Measurements from ENCODE around the gene CABP4.
"Not testable (repeated sequence)": the region's sequence is repeated elsewhere in the genome, so short reads cannot be mapped to it uniquely, and the experiment has no call there.

The CABP4 gene

GRCh38 chr11:67453816-67454732 is 1.1 kb upstream of the CABP4 start:
- DNase-seq (ENCODE audit: low read depth in 3 of 3), result no peak

- DNase-seq (ENCODE audit: low read depth in 3 of 3), result no peak
These were observed 1.0 kb downstream of the CABP4 start for GRCh38 chr11:67456068-67456705.

DNA sequence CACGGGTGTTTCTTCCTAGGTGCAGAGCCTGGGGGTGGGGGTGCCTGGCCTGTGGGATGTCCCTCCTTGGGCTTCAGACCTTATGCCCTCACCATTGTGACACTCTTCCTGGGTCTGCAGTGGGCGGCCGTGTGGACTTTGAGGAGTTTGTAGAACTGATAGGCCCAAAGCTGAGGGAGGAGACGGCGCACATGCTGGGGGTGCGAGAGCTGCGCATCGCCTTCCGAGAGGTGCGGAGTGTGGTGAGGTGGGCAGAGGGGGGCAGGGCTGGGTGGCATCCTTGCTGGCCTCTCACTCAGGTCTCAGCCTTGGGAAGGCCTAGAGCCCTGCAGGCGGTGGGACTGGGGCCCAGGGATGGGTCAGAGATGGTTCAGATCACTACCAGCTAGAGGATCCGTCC is 2.3 kb downstream of the CABP4 start:
- DNase-seq (ENCODE audit: low read depth in 3 of 3), result no peak

- DNase-seq (ENCODE audit: low read depth in 3 of 3), result no peak
These were observed 3.1 kb downstream of the CABP4 start for GRCh38 chr11:67458266-67458665.

DNA sequence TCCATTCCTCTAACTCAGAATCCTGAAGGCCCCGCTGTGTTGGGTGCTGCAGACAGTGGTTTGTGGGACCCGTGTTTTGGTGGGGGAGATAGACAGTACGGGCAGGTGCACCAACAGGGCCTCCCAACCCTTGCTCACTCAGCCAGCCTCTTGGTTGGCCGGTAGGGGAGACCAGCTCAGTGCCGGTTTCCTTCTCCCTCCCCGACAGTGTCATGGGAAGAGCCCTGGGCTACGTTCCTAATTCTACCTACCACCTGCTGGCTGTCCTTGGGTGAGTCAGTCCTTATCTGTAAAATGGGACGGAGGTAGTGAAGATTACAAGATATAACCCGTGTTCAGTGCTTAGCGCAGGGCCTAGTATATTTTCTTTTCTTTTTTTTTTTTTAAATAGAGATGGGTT is 8.0 kb downstream of the CABP4 start:
- no peak for DNase-seq (ENCODE audit: low read depth in 3 of 3)

DNA sequence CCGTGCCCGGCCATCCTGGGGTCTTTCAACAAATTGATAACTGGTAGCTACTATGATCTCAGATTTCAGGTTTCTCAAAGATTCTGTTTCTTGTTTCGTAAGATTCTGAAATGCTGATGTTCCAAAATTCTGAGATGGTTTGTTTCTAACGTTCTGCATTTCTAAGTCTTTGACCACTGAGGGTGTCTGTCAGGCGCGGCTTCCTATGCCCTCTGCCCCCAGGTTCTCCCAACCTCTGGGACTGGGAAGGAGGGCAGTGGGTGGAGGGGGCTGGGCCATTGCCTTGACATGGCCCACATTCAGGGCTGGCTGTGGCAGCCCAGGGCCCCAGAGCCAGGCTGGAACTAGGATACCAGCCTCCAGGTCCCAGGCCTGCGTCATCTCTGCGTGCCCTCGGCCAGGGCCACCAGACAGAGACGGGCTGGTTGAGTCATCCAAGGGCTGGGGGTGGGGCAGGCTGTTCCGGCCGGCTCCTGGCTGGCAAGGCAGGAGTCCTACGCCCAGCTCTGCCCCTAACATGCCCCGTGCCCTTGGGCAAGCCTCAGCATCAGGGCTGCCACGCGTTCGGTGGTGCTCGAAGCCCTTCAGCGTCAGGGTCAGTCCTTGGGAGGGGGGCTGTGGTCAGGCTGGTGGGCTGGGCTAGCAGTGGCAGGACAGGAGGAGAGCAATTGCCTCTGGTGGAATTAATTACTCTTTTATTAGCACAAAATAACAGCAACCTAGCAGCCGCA is 8.7 kb downstream of the CABP4 start:
- DNase-seq (ENCODE audit: low read depth in 3 of 3), result no peak

GRCh38 chr11:67464411-67465188 is 9.4 kb downstream of the CABP4 start:
- peak; percentile 86 to 93 (median 90) for DNase-seq (ENCODE audit: low read depth in 3 of 3)

DNA sequence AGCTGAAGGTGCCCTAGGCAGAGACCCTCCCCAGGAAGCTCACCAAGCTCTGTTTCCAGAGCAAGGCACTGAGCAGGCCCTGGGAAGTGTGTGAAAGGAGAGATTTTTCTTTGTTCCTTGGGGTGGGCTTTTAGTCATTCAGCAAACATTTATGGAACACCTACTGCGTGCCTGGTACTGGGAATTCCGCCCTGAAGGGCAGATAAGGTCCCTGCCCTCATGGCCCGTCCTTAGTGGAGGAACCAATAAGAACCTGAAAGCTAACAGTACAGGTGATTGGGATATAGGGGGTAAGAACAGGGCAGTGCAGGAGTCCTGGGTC is 10.0 kb downstream of the CABP4 start:
- no peak for DNase-seq (ENCODE audit: low read depth in 3 of 3)

DNA sequence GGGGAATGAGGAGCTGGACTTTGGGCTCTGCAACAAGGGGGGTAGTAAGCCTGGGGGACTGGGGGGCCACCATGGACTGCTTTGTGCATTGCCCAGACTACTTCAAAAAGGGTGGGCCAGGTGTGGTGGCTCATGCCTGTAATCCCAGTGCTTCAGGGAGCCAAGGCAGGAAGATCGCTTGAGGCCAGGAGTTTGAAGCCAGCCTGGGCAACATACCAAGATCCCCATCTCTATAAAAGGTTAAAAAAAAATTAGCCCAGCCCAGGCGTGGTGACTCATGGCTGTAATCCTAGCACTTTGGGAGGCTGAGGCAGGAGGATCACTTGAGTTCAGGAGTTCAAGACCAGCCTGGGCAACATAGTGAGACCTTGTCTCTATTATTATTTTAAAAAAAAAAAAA is 10.4 kb downstream of the CABP4 start:
- DNase-seq (ENCODE audit: low read depth in 3 of 3), result not testable (repeated sequence)

DNA sequence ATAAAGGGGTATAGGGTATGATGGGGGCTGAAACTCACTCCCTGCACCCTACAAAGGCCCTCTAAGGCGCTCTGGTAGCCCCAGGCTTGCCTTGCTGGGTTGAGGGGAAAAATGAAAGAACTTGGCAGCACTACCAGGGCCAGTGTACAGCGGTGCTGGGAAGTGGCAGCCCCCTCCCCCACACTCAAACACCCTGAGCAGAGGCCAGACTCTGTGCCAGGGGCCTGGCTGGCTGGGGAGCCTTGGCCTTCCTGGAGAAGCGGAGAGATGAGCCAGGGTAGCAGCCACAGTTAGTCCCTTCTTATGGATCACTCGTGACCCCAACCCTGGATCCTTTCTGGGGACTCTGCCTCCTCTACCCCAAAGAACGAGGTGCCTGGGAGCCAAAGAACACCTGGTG is 11.2 kb downstream of the CABP4 start:
- no peak for DNase-seq (ENCODE audit: low read depth in 3 of 3)

DNA sequence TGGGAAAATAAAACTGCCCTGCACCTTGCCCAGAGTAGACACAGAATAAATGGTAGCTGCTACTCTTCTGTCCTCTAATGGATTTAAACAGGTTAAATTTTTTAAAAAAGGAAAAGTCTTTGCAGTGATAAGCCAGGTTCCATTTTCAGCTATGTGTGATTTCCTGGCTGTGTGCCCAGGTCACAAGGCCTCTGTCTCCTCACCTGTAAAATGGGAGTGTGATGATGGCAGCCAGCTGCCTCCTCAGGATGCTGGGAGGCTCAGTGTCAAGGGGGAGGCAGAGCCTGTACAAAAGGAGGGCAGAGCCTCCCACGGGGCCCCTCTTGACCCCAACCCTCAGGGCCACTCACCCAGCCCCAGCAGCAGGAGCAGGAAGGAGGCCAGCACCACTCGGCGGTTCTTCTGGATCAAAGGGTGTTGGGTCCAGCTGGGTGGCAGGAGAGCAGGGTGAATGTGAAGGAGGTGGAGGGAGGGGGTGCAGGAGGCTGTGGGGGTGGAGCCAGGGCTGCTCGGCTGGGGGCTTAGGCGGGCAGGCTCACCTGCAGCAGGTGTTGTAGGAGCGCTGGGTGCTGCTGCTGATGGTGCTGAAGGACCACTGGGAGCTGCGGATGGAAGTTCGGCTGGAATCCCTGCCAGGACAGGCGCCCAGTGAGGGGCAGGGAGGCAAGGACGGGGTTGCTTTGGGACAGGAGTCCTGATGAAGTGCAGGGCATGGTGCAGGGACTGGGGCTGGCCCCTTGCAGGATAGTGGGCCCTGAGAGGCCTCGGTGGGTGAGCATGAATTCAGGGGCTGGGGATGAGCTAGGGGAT is 12.0 kb downstream of the CABP4 start:
- no peak for DNase-seq (ENCODE audit: low read depth in 3 of 3)

DNA sequence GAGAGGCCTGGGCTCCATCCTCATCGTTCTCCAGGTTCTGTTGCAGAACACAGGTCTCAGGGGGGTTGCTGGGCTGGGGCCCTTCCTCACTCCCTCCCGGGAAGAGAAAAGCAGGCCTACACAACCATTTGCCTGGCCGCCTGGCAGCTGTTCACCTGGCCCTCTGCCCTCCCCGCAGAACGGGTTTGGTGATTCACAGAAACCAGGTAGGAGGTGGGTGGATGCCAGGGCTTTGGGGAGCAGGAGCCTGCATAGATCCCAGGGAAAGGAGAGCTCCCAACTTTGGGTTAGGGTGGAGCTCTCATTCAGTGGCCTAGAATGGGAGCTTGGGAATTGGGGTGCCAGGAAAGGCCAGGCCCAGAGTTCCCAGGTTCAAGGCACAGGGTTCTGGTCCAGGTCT is 12.9 kb downstream of the CABP4 start:
- DNase-seq (ENCODE audit: low read depth in 3 of 3), result no peak

DNA sequence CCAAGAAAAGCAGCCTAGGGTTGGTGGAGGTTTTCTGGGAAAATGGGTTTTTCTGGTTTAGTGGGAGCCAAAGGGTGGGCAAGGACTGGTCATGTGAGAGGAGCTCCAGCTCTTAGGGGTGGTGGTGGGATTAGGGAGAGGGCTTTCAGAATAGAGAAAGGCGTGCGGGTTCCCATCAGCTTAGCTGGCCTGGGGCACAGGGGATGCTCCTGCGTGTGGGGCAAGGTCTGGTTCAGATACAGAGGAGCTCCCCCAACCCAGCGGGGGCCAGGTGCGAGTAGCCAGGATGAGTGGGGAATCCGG is 13.3 kb downstream of the CABP4 start:
- no peak for DNase-seq (ENCODE audit: low read depth in 3 of 3)

DNA sequence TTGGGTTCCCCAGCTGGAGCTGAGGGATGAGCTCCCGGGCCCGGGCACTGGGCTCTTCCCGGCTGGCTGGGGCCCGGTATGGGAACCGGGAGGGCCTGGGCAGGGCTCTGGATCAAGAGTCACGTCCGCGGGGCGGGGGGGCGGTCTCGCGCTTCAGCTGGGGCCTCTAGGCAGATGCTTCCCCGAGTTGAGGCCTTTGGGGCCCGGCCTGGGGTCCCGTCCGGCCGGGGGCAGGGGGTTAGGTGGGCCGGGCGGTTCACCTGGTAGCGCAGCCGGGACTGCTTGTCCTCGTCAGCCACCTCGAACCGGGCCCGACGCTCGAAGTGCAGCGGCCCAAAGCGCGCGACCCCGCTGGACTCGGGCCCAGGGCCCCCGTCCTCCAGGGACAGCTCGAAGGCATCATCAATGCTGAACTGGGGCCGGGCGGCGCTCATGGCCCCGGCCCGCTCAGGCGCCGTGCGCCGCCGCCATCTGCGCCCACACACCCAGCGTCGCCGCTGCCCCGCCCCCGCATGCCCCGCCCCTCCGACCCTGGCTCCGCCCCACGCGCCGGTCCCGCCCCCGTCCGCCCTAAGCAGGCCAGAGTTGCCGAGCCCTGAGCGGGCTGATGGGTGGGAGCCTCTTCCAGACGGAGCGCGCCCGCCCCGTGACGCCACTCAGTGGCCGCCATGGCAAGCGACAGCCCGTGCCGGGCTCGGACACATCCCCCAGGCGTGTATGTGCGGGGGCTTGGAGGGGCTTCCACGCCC is 13.8 kb downstream of the CABP4 start, which contains the start of gene TMEM134:
TSS of gene TMEM134 (minus strand) at position 493 of the 749 bp plus-strand sequence. CDS start at position 434, 59 bp downstream.
- DNase-seq (ENCODE audit: low read depth in 3 of 3), result peak; percentile 89 to 93 (median 91)

DNA sequence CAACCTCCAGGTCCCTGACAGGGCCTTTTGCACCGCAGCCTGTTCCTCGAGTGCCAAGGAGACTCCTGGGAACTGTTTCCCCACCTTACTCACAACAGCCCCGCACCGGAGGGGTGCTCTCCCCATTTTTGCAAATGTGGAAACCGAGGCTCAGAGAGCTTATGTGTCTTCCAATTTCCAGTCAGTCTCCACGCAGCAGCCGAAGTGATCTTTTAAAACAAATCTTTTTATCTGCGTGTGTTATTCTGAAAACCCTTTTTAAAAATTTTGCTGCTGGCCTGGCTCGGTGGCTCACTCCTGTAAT is 14.3 kb downstream of the CABP4 start:
- DNase-seq (ENCODE audit: low read depth in 3 of 3), result no peak

DNA sequence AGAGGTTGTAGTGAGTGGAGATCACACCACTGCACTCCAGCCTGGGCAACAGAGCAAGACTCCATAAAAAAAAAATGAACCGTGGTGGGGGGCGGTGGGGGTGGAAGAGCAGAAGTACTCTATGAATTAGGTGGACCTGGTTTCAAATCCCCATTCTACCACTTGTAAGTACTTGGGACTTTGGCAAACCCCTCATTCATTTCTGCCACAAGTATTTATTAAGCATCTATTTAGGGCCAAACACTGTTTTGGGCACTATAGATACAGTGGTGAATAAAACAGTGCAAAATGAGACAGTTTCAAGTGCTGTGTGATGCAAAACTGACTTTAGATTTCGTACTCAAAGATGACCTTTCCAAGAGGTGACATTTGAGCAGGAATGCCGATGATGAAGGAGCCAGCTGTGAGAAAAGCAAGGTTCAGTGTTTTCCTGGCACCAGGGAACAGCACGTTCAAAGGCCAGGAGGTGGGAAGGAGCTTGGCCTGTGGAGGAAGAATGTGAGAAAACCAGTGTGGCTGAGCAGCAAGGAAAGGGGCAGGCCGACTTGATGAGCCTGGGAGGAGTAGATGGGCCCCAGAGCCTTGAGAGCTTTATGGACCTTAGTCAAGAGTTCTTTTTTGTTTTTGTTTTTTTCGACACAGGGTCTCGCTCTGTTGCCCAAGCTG is 15.3 kb downstream of the CABP4 start:
- no peak for DNase-seq (ENCODE audit: low read depth in 3 of 3)

- no peak for DNase-seq (ENCODE audit: low read depth in 3 of 3)
These were observed 17.7 kb downstream of the CABP4 start for GRCh38 chr11:67472882-67473281.

DNA sequence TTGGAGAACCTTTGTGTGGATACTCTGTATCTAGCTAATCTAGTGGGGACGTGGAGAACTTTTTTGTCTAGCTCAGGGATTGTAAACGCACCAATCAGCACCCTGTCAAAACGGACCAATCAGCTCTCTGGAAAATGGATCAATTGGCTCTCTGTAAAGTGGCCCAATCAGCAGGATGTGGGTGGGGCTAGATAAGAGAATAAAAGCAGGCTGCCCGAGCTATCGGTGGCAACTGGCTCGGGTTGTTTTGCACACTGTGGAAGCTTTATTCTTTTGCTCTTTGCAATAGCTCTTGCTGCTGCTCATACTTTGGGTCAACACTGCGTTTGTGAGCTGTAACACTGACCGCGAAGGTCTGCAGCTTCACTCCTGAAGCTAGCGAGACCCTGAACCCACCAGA is 21.5 kb downstream of the CABP4 start:
- DNase-seq (ENCODE audit: low read depth in 3 of 3), result not testable (repeated sequence)

- DNase-seq (ENCODE audit: low read depth in 3 of 3), result not testable (repeated sequence)
These were observed 22.3 kb downstream of the CABP4 start for GRCh38 chr11:67477344-67478050.
